ENCODE data around the gene SLC25A34.

- TF ChIP-seq MEF2A (IDR thresholded peaks at IDR 0.05; ENCODE audit: insufficient read depth, low read depth, low read length) (no peak), POLR2AphosphoS5 (IDR thresholded peaks at IDR 0.05; ENCODE audit: low read length) (no peak), REST (IDR thresholded peaks at IDR 0.05; ENCODE audit: low read depth, low read length) (no peak), CTCF (IDR thresholded peaks at IDR 0.05 in 2 of 3, conservative IDR thresholded peaks at IDR 0.05 in 1 of 3; ENCODE audit: control insufficient read depth in 2 of 3, extremely low read depth in 1 of 3, insufficient read depth in 1 of 3, low read depth in 3 of 3, low read length in 3 of 3) (no peak), ZBTB4 (CRISPR knock-in tag; IDR thresholded peaks at IDR 0.05) (no peak), ESRRA (IDR thresholded peaks at IDR 0.05; ENCODE audit: low read length) (no peak), SMC3 (IDR thresholded peaks at IDR 0.05; ENCODE audit: borderline replicate concordance, low read length) (no peak), E2F4 (IDR thresholded peaks at IDR 0.05; ENCODE audit: low read depth, low read length) (no peak), JUNB (IDR thresholded peaks at IDR 0.05) (no peak)
- TF ChIP-seq, protein P1, sequence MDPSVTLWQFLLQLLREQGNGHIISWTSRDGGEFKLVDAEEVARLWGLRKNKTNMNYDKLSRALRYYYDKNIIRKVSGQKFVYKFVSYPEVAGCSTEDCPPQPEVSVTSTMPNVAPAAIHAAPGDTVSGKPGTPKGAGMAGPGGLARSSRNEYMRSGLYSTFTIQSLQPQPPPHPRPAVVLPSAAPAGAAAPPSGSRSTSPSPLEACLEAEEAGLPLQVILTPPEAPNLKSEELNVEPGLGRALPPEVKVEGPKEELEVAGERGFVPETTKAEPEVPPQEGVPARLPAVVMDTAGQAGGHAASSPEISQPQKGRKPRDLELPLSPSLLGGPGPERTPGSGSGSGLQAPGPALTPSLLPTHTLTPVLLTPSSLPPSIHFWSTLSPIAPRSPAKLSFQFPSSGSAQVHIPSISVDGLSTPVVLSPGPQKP (IDR thresholded peaks at IDR 0.05; ENCODE audit: low read depth, low read length), result no peak
- TF ChIP-seq, protein P2, sequence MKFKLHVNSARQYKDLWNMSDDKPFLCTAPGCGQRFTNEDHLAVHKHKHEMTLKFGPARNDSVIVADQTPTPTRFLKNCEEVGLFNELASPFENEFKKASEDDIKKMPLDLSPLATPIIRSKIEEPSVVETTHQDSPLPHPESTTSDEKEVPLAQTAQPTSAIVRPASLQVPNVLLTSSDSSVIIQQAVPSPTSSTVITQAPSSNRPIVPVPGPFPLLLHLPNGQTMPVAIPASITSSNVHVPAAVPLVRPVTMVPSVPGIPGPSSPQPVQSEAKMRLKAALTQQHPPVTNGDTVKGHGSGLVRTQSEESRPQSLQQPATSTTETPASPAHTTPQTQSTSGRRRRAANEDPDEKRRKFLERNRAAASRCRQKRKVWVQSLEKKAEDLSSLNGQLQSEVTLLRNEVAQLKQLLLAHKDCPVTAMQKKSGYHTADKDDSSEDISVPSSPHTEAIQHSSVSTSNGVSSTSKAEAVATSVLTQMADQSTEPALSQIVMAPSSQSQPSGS (IDR thresholded peaks at IDR 0.05; ENCODE audit: low read length), result no peak
These were observed 587 bp upstream of the SLC25A34 start for GRCh38 chr1:15735304-15736037.

All from GM12878 (cell line).